Measurements from ENCODE around the gene PTPRM. TPM values are rescaled to one million over a fixed set of nuclear protein-coding genes. Genes with fewer than 3 reads are reported as not detected.

Gene PTPRM
- total RNA-seq, 4 donors from 2014 or later, result 21.4 to 41.8 (median 29.6) TPM

DNA sequence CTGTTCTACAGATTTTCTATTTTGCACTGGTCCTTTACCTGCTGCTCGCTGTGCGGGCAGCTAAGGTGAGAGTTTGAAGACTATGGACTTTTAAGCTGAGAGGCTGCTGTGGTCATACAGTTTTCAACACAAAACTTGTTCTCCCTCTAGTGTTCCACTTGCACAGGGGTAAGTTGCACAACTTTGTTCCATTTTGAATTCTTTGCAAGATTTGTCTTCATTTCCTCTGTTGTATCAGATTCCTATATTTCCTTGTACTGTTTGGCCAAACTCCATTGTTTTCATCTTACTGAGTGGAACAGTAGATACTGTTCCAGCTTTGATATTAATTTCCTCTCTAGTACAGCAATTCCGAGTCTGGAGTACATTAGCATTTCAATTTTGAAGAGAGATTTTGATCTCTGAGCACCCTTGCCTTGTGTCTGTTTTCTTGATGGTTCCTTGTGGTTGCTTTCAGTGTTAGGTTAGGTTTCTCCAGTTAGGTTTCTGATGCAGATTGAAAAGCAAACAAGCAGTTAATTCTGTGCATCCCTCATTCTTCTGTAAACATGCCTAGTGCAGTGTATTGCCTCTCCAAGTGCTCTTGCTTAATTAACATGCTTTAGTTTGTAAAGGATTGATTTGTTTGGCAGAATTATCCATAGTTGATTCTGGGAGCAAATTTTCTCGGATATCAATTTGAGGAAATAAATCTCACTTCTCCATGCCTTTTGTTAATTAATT lies 188.8 kb downstream of the PTPRM start:
- no peak for DNase-seq (ENCODE audit: low spot score in 2 of 2)
- H3K4me3 ChIP-seq (ENCODE audit: low read depth, poor library complexity, severe bottlenecking), result no peak overlapping the region
- intact Hi-C loops (cut with DNase I; ENCODE audit: low total_unique reads), result no loop called here
- TF ChIP-seq, protein P1, sequence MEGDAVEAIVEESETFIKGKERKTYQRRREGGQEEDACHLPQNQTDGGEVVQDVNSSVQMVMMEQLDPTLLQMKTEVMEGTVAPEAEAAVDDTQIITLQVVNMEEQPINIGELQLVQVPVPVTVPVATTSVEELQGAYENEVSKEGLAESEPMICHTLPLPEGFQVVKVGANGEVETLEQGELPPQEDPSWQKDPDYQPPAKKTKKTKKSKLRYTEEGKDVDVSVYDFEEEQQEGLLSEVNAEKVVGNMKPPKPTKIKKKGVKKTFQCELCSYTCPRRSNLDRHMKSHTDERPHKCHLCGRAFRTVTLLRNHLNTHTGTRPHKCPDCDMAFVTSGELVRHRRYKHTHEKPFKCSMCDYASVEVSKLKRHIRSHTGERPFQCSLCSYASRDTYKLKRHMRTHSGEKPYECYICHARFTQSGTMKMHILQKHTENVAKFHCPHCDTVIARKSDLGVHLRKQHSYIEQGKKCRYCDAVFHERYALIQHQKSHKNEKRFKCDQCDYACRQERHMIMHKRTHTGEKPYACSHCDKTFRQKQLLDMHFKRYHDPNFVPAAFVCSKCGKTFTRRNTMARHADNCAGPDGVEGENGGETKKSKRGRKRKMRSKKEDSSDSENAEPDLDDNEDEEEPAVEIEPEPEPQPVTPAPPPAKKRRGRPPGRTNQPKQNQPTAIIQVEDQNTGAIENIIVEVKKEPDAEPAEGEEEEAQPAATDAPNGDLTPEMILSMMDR (IDR thresholded peaks at IDR 0.05), result no peak
- TF ChIP-seq POLR2A (IDR thresholded peaks at IDR 0.05), result no peak
- WGBS, 2 donors, result 82 to 91% methylated on average over 4 of the region's 4 CpGs

DNA sequence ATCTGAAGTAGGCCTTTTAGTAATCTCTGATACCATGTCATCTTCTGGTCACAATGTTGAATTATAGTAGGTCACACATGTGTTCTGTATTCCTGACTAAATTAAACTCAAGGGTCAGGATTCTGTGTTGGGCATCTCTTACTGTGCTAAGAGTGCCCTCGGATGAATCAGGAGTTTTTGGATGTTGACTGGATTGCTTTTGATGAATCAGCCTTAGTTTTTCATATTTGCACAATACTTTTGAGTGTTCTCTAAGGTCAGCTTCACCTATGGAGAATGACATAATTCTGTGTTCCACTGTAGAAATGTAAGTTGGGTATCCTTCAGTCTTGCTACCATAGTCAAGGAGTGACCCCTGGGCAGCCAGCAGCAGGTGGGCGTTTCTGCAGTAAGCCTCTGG lies 190.1 kb downstream of the PTPRM start:
- TF ChIP-seq POLR2A (IDR thresholded peaks at IDR 0.05), result no peak
- TF ChIP-seq, protein P1 (IDR thresholded peaks at IDR 0.05), result no peak

DNA sequence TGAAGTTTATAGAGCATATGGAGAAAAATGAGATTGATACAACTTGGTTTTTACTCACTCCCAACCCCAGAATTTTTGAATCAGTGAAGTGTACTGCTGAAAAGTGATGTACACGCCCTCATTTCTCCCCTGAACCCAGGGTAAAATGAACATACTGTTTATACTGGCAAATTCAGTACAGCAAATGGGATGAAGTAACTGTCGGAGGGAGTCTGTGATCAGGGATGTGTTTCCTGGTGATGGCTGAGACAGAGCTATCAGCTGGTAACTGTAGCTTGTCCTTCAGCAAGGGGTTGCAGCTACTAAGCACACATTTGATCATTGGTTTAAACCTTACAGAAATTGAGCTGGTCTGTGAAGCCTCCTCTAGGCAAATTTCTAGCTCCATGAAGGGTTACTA lies 191.6 kb downstream of the PTPRM start:
- TF ChIP-seq POLR2A (IDR thresholded peaks at IDR 0.05), result no peak
- TF ChIP-seq, protein P1 (IDR thresholded peaks at IDR 0.05), result no peak
- intact Hi-C loops (cut with DNase I; ENCODE audit: low total_unique reads), result no loop called here
- 65 to 88% methylated on average over 2 of the region's 2 CpGs for WGBS, 2 donors

More for the DNA sequence above, 190.1 kb downstream of the PTPRM start:
- 89 to 95% methylated on average over 2 of the region's 2 CpGs for WGBS, 2 donors
- H3K4me3 ChIP-seq (ENCODE audit: low read depth, poor library complexity, severe bottlenecking), result no peak overlapping the region
- intact Hi-C loops (cut with DNase I; ENCODE audit: low total_unique reads), result no loop called here
- DNase-seq (ENCODE audit: low spot score in 2 of 2), result no peak

DNA sequence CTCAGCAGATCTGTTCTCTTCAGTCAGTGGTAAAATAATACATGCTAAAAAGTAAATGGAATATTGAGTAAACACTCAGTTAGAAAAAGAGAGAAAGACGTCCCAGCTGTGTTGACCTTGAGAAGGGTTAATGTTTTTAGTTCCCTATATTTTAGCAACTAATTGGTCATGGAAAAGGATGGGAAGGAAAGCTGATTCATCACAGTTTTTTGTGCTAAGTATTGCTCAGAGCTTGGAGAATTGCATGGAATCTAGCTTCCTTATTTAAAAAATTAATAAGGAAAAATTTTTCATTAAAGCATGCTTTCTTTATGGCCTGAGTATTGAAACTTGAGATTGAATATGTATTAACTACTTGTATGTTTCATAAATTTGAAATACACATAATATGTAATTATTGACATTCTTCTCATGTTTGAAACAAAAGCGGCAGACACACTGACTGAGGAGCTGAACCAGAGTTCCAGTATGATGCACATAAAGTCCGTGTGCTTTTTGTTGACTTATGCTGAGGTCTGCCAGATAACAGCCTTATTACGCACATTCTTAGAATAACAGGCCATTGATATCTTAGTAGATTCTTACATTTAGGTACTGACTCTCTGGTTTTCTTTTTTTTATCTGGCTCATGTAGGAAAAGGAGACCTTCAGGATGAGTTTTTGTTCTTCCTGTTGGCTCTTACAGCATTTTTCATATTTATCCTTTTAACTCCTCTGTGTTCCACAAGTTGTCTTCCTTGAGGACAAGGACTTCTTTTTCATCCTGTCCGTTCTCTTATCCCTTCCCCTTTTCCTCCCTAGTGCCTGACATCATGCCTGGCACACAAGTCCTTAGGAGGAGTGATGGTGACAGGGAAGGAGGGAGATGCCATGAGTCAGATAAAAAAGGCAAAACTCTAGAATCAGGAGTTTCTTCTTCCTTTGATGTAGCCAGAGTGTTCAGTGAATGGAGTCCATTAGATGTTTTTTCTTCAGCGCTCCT lies 194.1 kb downstream of the PTPRM start:
- 80% methylated on average over 6 of the region's 6 CpGs for WGBS, 2 donors
- H3K4me3 ChIP-seq (ENCODE audit: low read depth, poor library complexity, severe bottlenecking), result no peak overlapping the region
- TF ChIP-seq, protein P1 (IDR thresholded peaks at IDR 0.05), result no peak
- no peak for TF ChIP-seq POLR2A (IDR thresholded peaks at IDR 0.05)
- intact Hi-C loops (cut with DNase I; ENCODE audit: low total_unique reads), result no loop called here
- DNase-seq (ENCODE audit: low spot score in 2 of 2), result no peak

More for the DNA sequence above, 191.6 kb downstream of the PTPRM start:
- H3K4me3 ChIP-seq (ENCODE audit: low read depth, poor library complexity, severe bottlenecking), result no peak overlapping the region
- no peak for DNase-seq (ENCODE audit: low spot score in 2 of 2)

DNA sequence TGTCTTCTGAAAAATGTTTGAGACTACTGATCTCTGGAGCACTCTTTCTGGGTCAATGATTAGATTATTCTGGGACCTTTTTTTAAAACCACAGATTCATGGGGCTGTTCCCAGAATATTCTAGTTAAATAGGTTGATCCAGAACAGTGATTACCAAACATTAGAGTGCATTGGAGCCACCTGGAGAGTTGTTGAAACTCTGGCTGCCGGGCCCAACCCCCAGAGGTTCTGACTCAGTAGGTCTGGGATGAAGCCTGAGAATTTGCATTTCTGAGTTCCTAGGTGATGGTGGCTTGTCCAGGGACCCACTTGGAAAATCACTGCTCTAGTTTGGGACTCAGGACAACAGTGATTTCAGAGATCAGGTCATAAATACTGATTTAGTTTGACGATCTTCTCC lies 197.3 kb downstream of the PTPRM start:
- WGBS, 2 donors, result 76 to 80% methylated on average over 2 of the region's 2 CpGs
- no peak overlapping the region for H3K4me3 ChIP-seq (ENCODE audit: low read depth, poor library complexity, severe bottlenecking)
- intact Hi-C loops (cut with DNase I; ENCODE audit: low total_unique reads), result no loop called here
- DNase-seq (ENCODE audit: low spot score in 2 of 2), result no peak
- no peak for TF ChIP-seq POLR2A (IDR thresholded peaks at IDR 0.05)
- TF ChIP-seq, protein P1 (IDR thresholded peaks at IDR 0.05), result no peak

Measured in lower leg skin (tissue), 4 donors.